GM18520 (cell line): ENCODE measurements around the gene LRMDA.

Source experiments
- ATAC-seq: cut with Tn5 transposase; IDR thresholded peaks from one replicate; pipeline ENCODE4 v1.9.1; 2021; ENCODE audit not compliant: unreplicated experiment

Gene LRMDA

GRCh38 chr10:75470901-75471300 is 39.5 kb downstream of the LRMDA start:
- no peak for ATAC-seq

DNA sequence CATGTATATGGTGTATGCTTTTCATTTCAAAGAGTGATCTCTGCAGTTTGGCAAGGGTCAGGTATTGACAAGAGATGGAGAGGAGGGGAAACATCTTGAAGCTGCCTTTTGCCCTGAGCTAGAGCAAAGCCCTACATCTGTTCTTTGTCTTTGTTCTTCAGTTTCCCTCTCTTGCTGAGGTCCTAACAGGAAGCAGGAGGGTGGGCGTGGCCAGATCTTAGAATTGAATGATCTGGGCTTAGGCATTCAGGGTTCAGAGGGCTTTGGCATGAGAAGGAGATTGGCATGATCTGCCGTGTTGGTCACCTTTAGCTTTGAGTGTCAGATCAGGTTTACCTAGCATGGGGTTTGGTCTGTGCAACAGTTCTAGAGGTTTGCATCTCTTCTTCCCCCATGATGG is 41.3 kb downstream of the LRMDA start:
- no peak for ATAC-seq

- no peak for ATAC-seq
Measured at GRCh38 chr10:75474106-75474505, 42.7 kb downstream of the LRMDA start.

GRCh38 chr10:75475460-75476182 is 44.2 kb downstream of the LRMDA start:
- ATAC-seq = no peak

DNA sequence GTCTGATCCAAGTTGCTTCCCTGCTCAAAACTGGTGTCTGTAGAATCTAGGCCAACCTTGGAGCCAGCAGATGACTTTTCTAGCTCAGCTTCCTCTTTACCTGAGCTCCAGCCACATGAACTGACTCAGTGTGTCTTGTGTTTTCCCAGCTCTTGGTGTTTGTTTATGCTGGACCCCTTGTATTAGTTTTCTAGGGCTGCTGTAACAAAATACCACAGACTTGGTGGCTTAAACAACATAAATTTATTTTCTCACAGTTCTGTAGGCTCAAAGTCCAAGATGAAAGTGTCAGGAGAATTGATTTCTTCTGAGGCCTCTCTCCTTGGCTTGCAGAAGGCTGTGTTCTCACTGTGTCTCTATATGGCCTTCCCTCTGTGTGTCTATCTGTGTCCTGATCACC is 45.1 kb downstream of the LRMDA start:
- ATAC-seq = no peak

GRCh38 chr10:75476985-75477384 is 45.6 kb downstream of the LRMDA start:
- no peak for ATAC-seq

- ATAC-seq = no peak
Measured at GRCh38 chr10:75477680-75478079, 46.3 kb downstream of the LRMDA start.

GRCh38 chr10:75480374-75480773 is 49.0 kb downstream of the LRMDA start:
- ATAC-seq = no peak

DNA sequence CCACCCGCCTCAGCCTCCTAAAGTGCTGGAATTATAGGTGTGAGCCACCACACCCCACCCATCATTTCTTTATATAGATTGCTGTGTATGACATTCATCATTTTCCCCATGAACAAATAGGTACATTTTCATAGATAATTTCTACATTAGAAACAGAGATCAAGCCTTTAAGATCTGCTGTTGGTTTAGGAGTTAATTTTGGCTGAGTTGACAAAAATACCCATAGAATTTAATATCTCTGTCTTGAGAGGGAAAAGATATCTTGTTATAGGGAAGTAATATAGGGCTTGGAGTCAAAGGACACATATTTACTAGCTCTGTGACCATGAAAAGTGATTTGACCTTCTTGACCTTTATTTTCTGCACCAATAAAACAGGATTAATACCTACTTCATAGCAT is 51.8 kb downstream of the LRMDA start:
- no peak for ATAC-seq

GRCh38 chr10:75484717-75485116 is 53.3 kb downstream of the LRMDA start:
- no peak for ATAC-seq

GRCh38 chr10:75486591-75486990 is 55.2 kb downstream of the LRMDA start:
- no peak for ATAC-seq

DNA sequence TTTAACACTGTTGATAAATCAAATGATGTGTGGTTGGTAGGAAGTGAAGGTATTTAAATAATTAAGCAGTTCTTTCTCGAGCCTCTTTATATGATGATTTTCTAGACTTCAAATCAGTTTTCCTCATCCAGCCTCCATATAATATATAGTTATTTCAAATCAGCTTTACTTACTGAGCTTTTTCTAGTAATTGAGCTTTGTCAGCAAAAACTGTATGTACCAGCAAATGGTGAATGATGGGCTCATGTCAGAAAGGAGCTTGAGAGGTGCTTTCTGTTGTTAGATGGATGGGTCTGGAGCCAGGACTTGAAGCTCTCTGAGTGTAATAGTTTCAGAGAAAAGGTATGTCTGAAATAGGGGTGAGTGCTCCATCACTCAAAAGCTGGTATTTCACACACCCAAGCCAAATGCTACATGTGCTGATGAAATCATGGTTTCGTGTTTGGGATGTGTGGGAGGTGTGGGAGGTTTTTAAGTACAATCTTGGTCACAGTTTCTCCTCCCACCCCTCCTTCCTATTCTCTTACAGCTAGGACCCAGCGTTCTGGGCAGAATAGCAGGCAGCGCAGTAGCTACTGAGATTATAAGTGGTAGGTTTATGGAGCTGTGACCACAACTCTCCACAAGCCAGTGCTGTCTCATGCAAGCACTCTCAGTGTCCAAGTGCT is 55.8 kb downstream of the LRMDA start:
- ATAC-seq = no peak

DNA sequence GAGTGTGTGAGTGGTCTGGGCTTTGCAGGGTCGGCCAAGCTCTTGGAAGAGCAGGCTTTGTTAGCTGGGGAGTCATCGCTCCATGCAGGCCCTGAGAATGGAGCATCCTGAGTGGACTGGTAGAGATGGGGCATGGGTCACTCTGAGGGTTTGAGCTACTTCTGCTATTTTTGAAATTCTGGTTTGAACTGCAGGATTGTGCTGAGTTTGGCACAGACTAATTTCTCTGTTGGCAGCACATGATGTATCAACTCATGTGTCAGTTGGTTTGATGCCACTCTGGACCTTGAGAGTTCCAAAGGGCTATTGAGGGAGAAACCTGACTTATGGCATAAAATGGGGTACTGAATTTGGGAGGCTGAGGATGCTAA is 56.3 kb downstream of the LRMDA start:
- no peak for ATAC-seq

GRCh38 chr10:75492173-75492925 is 60.9 kb downstream of the LRMDA start:
- no peak for ATAC-seq

DNA sequence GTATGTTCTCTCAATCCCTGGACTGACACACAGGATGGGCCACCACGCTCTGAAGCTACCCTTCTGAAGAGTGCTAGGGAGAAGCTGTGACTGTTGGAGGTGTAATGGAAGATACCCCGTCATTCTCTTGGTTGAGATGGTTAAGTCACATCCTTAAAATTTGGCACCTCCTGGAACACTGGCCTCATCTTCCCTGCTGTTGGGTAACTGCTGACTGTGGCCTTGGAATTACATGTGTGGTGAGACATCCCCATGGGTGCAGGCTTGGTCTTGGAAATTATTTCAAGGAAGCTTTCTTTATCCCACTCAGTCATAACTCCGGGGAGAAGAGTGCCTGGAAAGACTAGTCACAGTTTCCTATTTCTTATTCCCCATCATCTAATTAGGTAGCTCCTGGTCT is 62.0 kb downstream of the LRMDA start:
- no peak for ATAC-seq

DNA sequence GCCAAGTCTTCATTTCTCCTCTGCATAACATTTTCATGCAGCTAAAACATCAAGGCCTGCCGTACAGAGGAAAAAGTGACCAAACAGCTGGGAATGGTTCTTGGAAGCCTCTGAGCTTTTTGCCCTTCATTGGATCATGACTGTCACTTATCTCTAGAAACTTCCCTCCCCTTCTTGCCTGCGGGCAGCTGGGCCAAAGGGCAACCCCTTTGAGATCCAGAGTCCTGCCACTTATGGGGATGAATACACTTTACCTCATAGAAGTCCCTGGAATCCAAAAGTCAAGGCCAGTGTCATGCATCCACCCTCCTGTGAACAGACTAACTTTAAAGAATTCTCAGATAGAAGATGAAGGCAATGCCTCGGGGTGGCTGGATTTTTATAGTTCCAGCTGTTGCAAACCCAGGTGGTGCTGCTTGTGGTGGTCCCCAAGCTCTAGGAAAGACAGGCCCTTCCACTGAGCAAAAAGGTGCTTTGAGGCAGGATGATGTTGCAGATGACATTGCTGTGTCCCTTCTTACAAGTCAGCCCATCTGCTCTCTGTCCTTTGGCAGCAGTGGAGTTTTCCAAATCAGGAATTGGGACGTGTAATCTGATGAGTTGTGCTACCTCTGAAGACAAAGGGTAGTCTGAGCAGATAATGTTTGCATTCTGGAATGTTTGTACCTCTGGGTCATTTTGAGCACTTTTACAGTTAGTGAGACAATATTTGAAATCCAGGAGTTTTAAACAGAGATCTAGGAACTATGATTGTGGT is 64.2 kb downstream of the LRMDA start:
- ATAC-seq = no peak

DNA sequence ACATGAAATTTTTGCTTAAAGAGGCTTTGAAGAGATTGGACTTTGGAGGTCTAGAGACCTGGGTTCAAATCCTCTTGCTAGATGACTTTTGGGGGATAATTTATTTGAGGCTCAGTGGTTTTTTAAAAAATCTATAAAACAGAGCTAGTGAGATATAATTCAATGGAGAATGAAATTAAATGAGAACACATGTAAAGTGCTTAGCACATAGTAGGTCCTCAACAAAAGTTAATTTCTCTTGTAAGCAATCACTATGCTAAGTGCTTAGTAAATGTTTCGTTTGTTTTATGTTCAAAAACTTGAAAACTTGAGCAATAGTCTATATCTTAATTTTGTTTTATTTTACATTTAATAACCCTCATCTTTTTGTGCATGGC is 64.8 kb downstream of the LRMDA start:
- ATAC-seq = no peak

- ATAC-seq = no peak
Measured at GRCh38 chr10:75497997-75498883, 66.8 kb downstream of the LRMDA start.

- ATAC-seq = no peak
Measured at GRCh38 chr10:75498884-75499350, 67.5 kb downstream of the LRMDA start.

DNA sequence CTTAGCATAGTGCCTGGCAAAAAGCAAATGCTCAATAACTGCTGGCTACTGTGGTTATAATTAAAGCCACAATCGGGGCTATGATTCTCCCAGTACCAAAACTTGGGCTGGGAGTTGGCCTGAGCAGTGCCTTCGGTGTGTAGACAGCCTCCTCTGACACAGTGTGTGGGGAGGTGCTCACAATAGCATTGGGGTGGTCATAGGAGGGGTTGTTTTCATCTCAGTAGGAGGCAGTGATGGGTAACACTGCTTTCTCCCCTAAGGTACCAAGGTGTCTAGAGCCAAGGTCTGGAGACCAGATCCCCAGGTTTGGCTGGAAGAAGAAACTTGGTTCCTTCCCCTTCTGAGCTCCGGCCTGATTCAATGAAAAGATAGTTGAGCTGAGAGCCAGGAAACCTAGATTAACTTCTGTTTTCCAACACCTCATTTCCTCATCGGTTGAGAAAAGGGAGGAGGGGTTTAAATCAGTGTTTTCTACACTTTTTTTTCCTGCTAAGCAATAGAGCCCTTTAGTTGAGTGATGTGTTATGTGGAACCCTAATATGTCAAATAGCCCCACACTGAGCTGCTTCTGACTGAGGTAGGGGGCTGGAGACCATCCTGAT is 68.2 kb downstream of the LRMDA start:
- no peak for ATAC-seq
